GM12873 (cell line): ENCODE measurements around the gene TAS2R9.

Experiments used
- CTCF ChIP-seq: IDR thresholded peaks from 2 replicates; pipeline ENCODE4 v1.5.1; 2012; ENCODE audit warnings: low read depth, mild to moderate bottlenecking, moderate library complexity, low read length, control low read depth; ENCODE audit not compliant: insufficient read depth; ENCODE audit errors: missing control alignments

TAS2R9 gene

GRCh38 chr12:10794222-10794621 is 15.7 kb downstream of the TAS2R9 start:
- no peak for TF ChIP-seq CTCF

- no peak for TF ChIP-seq CTCF
Measured at GRCh38 chr12:10783252-10783651, 26.7 kb downstream of the TAS2R9 start.

- no peak for TF ChIP-seq CTCF
Measured at GRCh38 chr12:10779103-10779502, 30.9 kb downstream of the TAS2R9 start.

GRCh38 chr12:10771132-10771733 is 38.7 kb downstream of the TAS2R9 start:
- peak; percentile 42 for TF ChIP-seq CTCF

GRCh38 chr12:10759657-10760056 is 50.3 kb downstream of the TAS2R9 start:
- TF ChIP-seq CTCF: no peak
